Upper lobe of right lung (tissue), 1 donor: ENCODE data around the gene UBE2D1. TPM values are rescaled to one million over a fixed set of nuclear protein-coding genes. Genes with fewer than 3 reads are reported as not detected.

Experiments
- ATAC-seq: fragments of 200-7000 bp; cut with Tn5 transposase; one replicate; pipeline ENCODE4 v1.9.1; 2020; ENCODE audit warnings: mild to moderate bottlenecking, moderate library complexity
- DNase-seq: peaks from one replicate; pipeline ENCODE4 v3.0.0-alpha.2; 2020
- H3K27ac ChIP-seq: fragments of 200-600 bp; one replicate; pipeline ENCODE4 v1.8.0; 2022
- H3K27me3 ChIP-seq: fragments of 200-600 bp; one replicate; pipeline ENCODE4 v1.8.0; 2022; ENCODE audit warnings: mild to moderate bottlenecking
- H3K36me3 ChIP-seq: fragments of 200-600 bp; one replicate; pipeline ENCODE4 v1.8.0; 2022
- H3K4me1 ChIP-seq: fragments of 200-600 bp; one replicate; pipeline ENCODE4 v1.8.0; 2022
- H3K4me3 ChIP-seq: fragments of 200-600 bp; one replicate; pipeline ENCODE4 v1.8.0; 2022; ENCODE audit warnings: mild to moderate bottlenecking
- H3K9me3 ChIP-seq: fragments of 200-600 bp; one replicate; pipeline ENCODE4 v1.8.0; 2022
- intact Hi-C: fragments of 100-400 bp; cut with DNase I; formaldehyde crosslinking; loops from one replicate; pipeline ENCODE4 v1.11.0; 2022
- total RNA-seq: library from RNA; stranded (reverse); fragmentation: NEBNext Ultra II Directional; extraction: Animal tissue kit (Norgen Biotek cat#: 25700); gene quantifications from one replicate; pipeline ENCODE4 v1.2.1, GENCODE V29; 2021
- TF ChIP-seq, protein P1 (sequence below): fragments of 200-600 bp; IDR thresholded peaks from one replicate; pipeline ENCODE4 v1.8.0; 2022; ENCODE audit warnings: antibody characterized with exemption
- donor health status: DM: no; HTN: yes; CAD: no; lungs with severe emphysema.

Gene UBE2D1
- total RNA-seq, 1 donor from 2014 or later = 18.2 TPM

DNA sequence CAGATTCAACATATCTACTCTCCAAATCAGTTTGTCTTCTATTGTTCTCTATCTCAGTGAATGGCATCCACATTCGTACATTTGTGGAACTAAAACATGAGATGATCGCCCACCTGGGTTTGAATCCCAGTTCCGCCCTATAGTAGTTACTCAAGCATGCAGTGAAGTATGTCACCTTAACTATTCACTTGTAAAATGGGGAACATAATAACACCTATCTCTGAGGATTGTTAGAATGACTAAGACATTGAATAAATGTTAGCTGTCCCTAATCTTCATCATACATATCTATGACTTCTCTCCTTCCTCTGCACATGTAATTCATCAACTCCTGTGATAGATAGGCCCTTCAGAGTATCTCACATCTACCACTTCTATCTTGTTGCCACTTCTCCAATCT, 24.7 kb downstream of the UBE2D1 start:
- Histone ChIP-seq H3K4me1 (peaks cover 2% of the 10 kb centered on the region), H3K9me3 (no peaks in the 10 kb centered on the region), H3K4me3 (no peak overlapping the region), H3K36me3 (peaks cover 10% of the 10 kb centered on the region), H3K27me3 (no peaks in the 10 kb centered on the region), H3K27ac (no peak overlapping the region)
- intact Hi-C loops = no loop called here
- TF ChIP-seq, protein P1, sequence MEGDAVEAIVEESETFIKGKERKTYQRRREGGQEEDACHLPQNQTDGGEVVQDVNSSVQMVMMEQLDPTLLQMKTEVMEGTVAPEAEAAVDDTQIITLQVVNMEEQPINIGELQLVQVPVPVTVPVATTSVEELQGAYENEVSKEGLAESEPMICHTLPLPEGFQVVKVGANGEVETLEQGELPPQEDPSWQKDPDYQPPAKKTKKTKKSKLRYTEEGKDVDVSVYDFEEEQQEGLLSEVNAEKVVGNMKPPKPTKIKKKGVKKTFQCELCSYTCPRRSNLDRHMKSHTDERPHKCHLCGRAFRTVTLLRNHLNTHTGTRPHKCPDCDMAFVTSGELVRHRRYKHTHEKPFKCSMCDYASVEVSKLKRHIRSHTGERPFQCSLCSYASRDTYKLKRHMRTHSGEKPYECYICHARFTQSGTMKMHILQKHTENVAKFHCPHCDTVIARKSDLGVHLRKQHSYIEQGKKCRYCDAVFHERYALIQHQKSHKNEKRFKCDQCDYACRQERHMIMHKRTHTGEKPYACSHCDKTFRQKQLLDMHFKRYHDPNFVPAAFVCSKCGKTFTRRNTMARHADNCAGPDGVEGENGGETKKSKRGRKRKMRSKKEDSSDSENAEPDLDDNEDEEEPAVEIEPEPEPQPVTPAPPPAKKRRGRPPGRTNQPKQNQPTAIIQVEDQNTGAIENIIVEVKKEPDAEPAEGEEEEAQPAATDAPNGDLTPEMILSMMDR = no peak
- ATAC-seq (no peak), DNase-seq (no peak)

DNA sequence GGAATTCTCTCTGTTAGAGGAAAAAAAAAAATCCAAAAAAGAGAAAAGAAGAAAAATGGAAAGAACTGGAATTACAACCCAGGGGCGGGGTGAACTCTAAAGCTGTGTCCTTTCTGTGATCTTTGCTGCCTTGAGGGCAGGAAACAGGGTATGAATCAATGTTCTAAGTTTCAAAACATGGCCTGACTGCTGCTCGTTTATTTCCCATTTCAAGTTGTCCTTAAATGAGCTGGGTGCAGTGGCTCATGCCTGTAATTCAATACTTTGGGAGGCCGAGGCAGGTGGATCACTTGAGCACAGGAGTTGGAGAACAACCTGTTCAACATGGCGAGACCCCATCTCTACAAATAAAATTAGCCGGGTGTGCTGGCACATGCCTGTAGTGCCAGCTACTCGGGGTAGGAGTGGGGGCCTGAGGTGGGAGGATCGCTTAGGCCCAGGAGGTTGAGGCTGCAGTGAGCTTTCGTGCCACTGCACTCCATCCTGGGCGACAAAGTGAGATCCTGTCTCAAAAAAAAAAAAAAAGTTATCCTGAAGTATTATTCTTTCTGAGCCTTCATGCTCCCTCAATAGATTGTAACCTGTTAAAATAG, 25.7 kb downstream of the UBE2D1 start:
- H3K4me3 ChIP-seq = no peak overlapping the region
- H3K27ac ChIP-seq = no peak overlapping the region
- no peaks in the 10 kb centered on the region for H3K9me3 ChIP-seq
- H3K36me3 ChIP-seq = peaks cover 17% of the 10 kb centered on the region
- H3K4me1 ChIP-seq = no peaks in the 10 kb centered on the region
- ATAC-seq (no peak), DNase-seq (no peak)
- no peaks in the 10 kb centered on the region for H3K27me3 ChIP-seq
- intact Hi-C loops = no loop called here
- TF ChIP-seq, protein P1 = no peak

- ATAC-seq (no peak), DNase-seq (no peak)
- intact Hi-C loops = no loop called here
- Histone ChIP-seq H3K4me1 (no peaks in the 10 kb centered on the region), H3K27ac (no peak overlapping the region), H3K36me3 (peaks cover 17% of the 10 kb centered on the region), H3K27me3 (no peaks in the 10 kb centered on the region), H3K4me3 (no peak overlapping the region), H3K9me3 (no peaks in the 10 kb centered on the region)
- TF ChIP-seq, protein P1 = no peak
Measured at GRCh38 chr10:58361353-58361752, 26.5 kb downstream of the UBE2D1 start.

DNA sequence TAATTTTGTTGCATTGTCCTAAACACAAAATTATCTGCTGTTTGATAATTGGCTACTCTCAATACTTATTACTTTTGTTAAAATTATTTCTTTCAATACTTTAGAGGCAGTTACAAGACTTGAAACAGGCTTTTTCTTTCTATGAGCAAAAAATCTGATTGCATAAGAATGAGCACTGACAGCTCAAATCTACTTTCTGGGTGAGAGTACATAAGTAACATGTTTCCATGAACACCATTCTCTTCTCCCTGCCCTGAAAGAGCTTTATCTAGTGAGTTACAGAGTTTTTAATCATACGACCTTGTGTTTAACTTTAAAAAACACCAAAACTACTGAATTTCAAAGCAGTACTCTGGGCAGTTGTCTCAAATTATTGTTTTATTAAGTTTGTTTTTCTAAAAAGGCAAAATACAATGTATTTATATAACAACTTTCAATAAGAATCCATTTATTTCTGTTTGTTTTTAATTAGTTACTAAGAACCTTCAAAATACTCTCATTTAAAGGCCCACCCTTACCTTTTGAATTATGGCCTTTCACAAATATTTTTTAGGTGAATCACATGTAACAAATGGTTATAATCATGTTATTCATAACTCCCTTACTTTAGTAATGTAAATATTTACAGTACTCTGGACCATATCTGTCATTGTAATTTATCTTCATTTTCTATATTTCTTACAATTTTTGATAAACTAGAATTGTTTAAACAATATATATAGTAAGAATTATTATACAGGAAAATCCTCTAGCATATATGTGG, 27.4 kb downstream of the UBE2D1 start:
- Histone ChIP-seq H3K4me3 (no peak overlapping the region), H3K9me3 (no peaks in the 10 kb centered on the region), H3K27ac (no peak overlapping the region), H3K4me1 (no peaks in the 10 kb centered on the region), H3K36me3 (peaks cover 17% of the 10 kb centered on the region), H3K27me3 (no peaks in the 10 kb centered on the region)
- intact Hi-C loops = no loop called here
- ATAC-seq (no peak), DNase-seq (no peak)
- TF ChIP-seq, protein P1 = no peak

- DNase-seq (no peak), ATAC-seq (peak; percentile 56)
- H3K36me3 ChIP-seq = peaks cover 8% of the 10 kb centered on the region
- H3K4me3 ChIP-seq = no peak overlapping the region
- TF ChIP-seq, protein P1 = no peak
- intact Hi-C loops = no loop called here
- no peaks in the 10 kb centered on the region for H3K9me3 ChIP-seq
- H3K4me1 ChIP-seq = no peaks in the 10 kb centered on the region
- H3K27me3 ChIP-seq = no peaks in the 10 kb centered on the region
- H3K27ac ChIP-seq = no peak overlapping the region
Measured at GRCh38 chr10:58367069-58367468, 32.3 kb downstream of the UBE2D1 start.
